ENCODE results near the gene UCN. TPM values are rescaled to one million over a fixed set of nuclear protein-coding genes. Genes with fewer than 3 reads are reported as not detected.

The UCN gene
- total RNA-seq, 1 experiment from 2014 or later = 3.6 TPM

GRCh38 chr2:27307545-27308358, 493 bp downstream of the UCN start:
- DNase-seq (no peak), ATAC-seq (no peak)
- Histone ChIP-seq H3K36me3 (ENCODE audit: low read depth, low read length) (no peaks in the 10 kb centered on the region), H3K27me3 (ENCODE audit: low read length) (no peaks in the 10 kb centered on the region), H3K4me1 (ENCODE audit: insufficient read depth, low read length) (0 out of 2 replicates have a peak, but pooled peaks cover 4% of the 10 kb centered on the region), H3K4me2 (ENCODE audit: low read length) (no peak overlapping the region), H3K9me2 (replicated peaks; ENCODE audit: low read length) (no peaks in the 10 kb centered on the region), H3K27ac (ENCODE audit: low read length) (no peak overlapping the region), H3K4me3 (ENCODE audit: low read length) (no peak overlapping the region), H3F3A (ENCODE audit: low read length, unreplicated experiment) (no peaks in the 10 kb centered on the region), H3K79me2 (ENCODE audit: low read length) (no peaks in the 10 kb centered on the region), H3K9me3 (ENCODE audit: low read length) (no peaks in the 10 kb centered on the region), H3K9ac (ENCODE audit: low read length) (no peak overlapping the region), H2AFZ (ENCODE audit: low read length) (no peak overlapping the region), H4K20me1 (ENCODE audit: low read length) (no peaks in the 10 kb centered on the region)
- ChIA-PET CTCF (no interaction called here), POLR2A (ENCODE audit: unreplicated experiment) (no interaction called here)
- TF ChIP-seq EZH2 (IDR thresholded peaks at IDR 0.05; ENCODE audit: low read length, unreplicated experiment) (no peak), EZH2phosphoT487 (IDR thresholded peaks at IDR 0.05; ENCODE audit: borderline replicate concordance, low read length) (no peak), CTCF (conservative IDR thresholded peaks at IDR 0.05; ENCODE audit: low read depth, low read length) (no peak)
- intact Hi-C loops (cut with micrococcal nuclease) = no loop called here
- no TSS peak for BruUV-seq (replicated peaks)

- Histone ChIP-seq H2AFZ (ENCODE audit: low read length) (no peak overlapping the region), H3K9me2 (replicated peaks; ENCODE audit: low read length) (no peaks in the 10 kb centered on the region), H3F3A (ENCODE audit: low read length, unreplicated experiment) (no peaks in the 10 kb centered on the region), H3K36me3 (ENCODE audit: low read depth, low read length) (no peaks in the 10 kb centered on the region), H3K4me2 (ENCODE audit: low read length) (no peak overlapping the region), H3K27me3 (ENCODE audit: low read length) (no peaks in the 10 kb centered on the region), H3K4me3 (ENCODE audit: low read length) (no peak overlapping the region), H3K27ac (ENCODE audit: low read length) (no peak overlapping the region), H3K79me2 (ENCODE audit: low read length) (no peaks in the 10 kb centered on the region), H3K9ac (ENCODE audit: low read length) (no peak overlapping the region), H4K20me1 (ENCODE audit: low read length) (no peaks in the 10 kb centered on the region), H3K4me1 (ENCODE audit: insufficient read depth, low read length) (0 out of 2 replicates have a peak, but pooled peaks cover 4% of the 10 kb centered on the region), H3K9me3 (ENCODE audit: low read length) (no peaks in the 10 kb centered on the region)
- intact Hi-C loops (cut with micrococcal nuclease) = no loop called here
- BruUV-seq (replicated peaks) = no TSS peak
- ChIA-PET CTCF (no interaction called here), POLR2A (ENCODE audit: unreplicated experiment) (no interaction called here)
- no peak for ATAC-seq
- no peak for DNase-seq
- TF ChIP-seq EZH2phosphoT487 (IDR thresholded peaks at IDR 0.05; ENCODE audit: borderline replicate concordance, low read length) = no peak
- TF ChIP-seq CTCF (conservative IDR thresholded peaks at IDR 0.05; ENCODE audit: low read depth, low read length) = no peak
- TF ChIP-seq EZH2 (IDR thresholded peaks at IDR 0.05; ENCODE audit: low read length, unreplicated experiment) = no peak
Observed at GRCh38 chr2:27307287-27307544, 1.0 kb downstream of the UCN start.

- Histone ChIP-seq H3K4me1 (ENCODE audit: insufficient read depth, low read length) (0 out of 2 replicates have a peak, but pooled peaks cover 4% of the 10 kb centered on the region), H3K9me3 (ENCODE audit: low read length) (no peaks in the 10 kb centered on the region), H4K20me1 (ENCODE audit: low read length) (no peaks in the 10 kb centered on the region), H3K4me2 (ENCODE audit: low read length) (no peak overlapping the region), H3F3A (ENCODE audit: low read length, unreplicated experiment) (no peaks in the 10 kb centered on the region), H3K36me3 (ENCODE audit: low read depth, low read length) (no peaks in the 10 kb centered on the region), H3K9ac (ENCODE audit: low read length) (no peak overlapping the region), H3K4me3 (ENCODE audit: low read length) (no peak overlapping the region), H3K79me2 (ENCODE audit: low read length) (no peaks in the 10 kb centered on the region), H3K27me3 (ENCODE audit: low read length) (no peaks in the 10 kb centered on the region), H2AFZ (ENCODE audit: low read length) (no peak overlapping the region), H3K27ac (ENCODE audit: low read length) (no peak overlapping the region), H3K9me2 (replicated peaks; ENCODE audit: low read length) (no peaks in the 10 kb centered on the region)
- ATAC-seq (no peak), DNase-seq (no peak)
- CTCF ChIA-PET = no interaction called here
- intact Hi-C loops (cut with micrococcal nuclease) = no loop called here
- no peak for TF ChIP-seq EZH2phosphoT487 (IDR thresholded peaks at IDR 0.05; ENCODE audit: borderline replicate concordance, low read length)
- TF ChIP-seq EZH2 (IDR thresholded peaks at IDR 0.05; ENCODE audit: low read length, unreplicated experiment) = no peak
- TF ChIP-seq CTCF (conservative IDR thresholded peaks at IDR 0.05; ENCODE audit: low read depth, low read length) = no peak
- POLR2A ChIA-PET (ENCODE audit: unreplicated experiment) = no interaction called here
- no TSS peak for BruUV-seq (replicated peaks)
Observed at GRCh38 chr2:27306573-27307286, 1.5 kb downstream of the UCN start.

Measured in PC-3 (cell line).